Skeletal muscle tissue (tissue), 4 donors: ENCODE data around the gene AUTS2. TPM values are rescaled to one million over a fixed set of nuclear protein-coding genes. Genes with fewer than 3 reads are reported as not detected.

Experiments
- H3K27ac ChIP-seq: one replicate; pipeline ENCODE4 v1.7.0; 2013; ENCODE audit warnings: mild to moderate bottlenecking, low read depth, low read length, inconsistent platforms
- H3K27me3 ChIP-seq, 3 donors: one replicate each; pipeline ENCODE4 v1.7.0; 2013; ENCODE audit warnings: low read length in 3 of 3; ENCODE audit not compliant: control insufficient read depth in 3 of 3, insufficient read depth in 3 of 3
- H3K36me3 ChIP-seq, 3 donors: one replicate each; pipeline ENCODE4 v1.7.0; 2013; ENCODE audit warnings: low read length in 3 of 3; ENCODE audit not compliant: control insufficient read depth in 3 of 3, insufficient read depth in 3 of 3
- H3K4me1 ChIP-seq, 3 donors: one replicate each; pipeline ENCODE4 v1.7.0; 2013; ENCODE audit warnings: low read length in 3 of 3, mild to moderate bottlenecking in 3 of 3; ENCODE audit not compliant: control insufficient read depth in 3 of 3, insufficient read depth in 3 of 3
- H3K4me3 ChIP-seq, 3 donors: one replicate each; pipeline ENCODE4 v1.7.0; 2013; ENCODE audit warnings: low read length in 3 of 3
- H3K9ac ChIP-seq, 3 donors: one replicate each; pipeline ENCODE4 v1.7.0; 2013; ENCODE audit warnings: low read length in 3 of 3, mild to moderate bottlenecking in 3 of 3, moderate library complexity in 2 of 3, low read depth in 1 of 3
- H3K9me3 ChIP-seq, 3 donors: one replicate each; pipeline ENCODE4 v1.7.0; 2013; ENCODE audit warnings: low read length in 3 of 3; ENCODE audit not compliant: control insufficient read depth in 3 of 3
- total RNA-seq: library from RNA; depleted of rRNA; stranded (reverse); fragments of >200 nt; gene quantifications from one replicate; pipeline ENCODE4 v1.2.3, GENCODE V29; 2014
- donor health status: Osteomylitis.

AUTS2 gene
- total RNA-seq, 1 donor from 2014 or later: 43.3 TPM

DNA sequence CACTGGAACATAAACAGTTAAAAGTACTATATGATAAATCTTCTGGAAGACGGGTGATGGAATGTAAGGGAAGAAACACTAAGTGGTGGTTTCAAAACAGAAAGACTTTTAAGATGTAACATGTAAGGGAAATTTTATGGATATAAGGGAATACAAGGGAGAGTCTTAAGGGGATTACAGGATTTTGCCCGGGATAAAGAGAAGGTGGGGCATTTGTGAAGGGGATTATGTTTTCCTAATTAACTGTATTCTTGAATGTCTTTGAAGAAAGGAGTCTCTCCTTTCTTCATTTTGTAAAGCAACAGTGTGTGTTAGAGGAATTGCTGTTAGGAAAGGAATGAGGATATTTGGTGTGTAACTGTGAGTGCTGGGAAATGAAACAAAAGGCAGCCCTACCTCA, 745.2 kb downstream of the AUTS2 start:
- Histone ChIP-seq H3K4me1 (no peaks in the 10 kb centered on the region), H3K27me3 (no peaks in the 10 kb centered on the region), H3K9me3 (no peaks in the 10 kb centered on the region), H3K4me3 (no peak overlapping the region), H3K27ac (no peak overlapping the region), H3K36me3 (no peaks in the 10 kb centered on the region), H3K9ac (no peak overlapping the region)

GRCh38 chr7:70344726-70345125, 746.5 kb downstream of the AUTS2 start:
- Histone ChIP-seq H3K36me3 (no peaks in the 10 kb centered on the region), H3K9me3 (no peaks in the 10 kb centered on the region), H3K27me3 (no peaks in the 10 kb centered on the region), H3K4me3 (no peak overlapping the region), H3K27ac (no peak overlapping the region), H3K4me1 (no peaks in the 10 kb centered on the region), H3K9ac (no peak overlapping the region)

DNA sequence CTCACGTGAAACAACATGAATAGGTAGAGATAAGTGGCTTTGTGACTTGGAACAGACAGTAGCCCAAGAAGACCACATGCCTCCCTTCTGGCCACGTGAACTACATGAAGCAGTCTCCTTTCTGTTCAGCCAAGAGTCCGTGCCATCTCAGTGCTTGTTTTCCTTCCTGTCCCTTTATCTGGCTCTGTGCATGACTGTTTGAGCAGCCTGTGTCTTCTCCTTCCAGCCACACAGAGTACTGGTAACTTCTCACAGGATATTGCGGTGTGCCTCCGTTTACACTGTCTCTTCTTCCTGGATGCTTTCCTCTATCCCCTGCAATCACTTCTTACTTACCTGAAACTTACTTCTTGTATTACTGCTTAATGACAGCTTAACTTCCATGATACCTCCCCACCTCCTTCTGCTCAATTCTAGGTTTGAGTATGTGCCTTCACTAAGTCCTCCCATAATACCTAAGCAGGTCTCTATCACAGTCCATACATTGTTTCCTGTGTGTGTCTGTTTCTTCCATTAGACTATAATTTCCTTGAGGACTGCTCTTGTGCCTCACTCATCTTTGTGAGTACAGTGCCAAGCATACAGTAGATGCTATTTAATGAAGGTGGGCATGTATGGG, 748.7 kb downstream of the AUTS2 start:
- Histone ChIP-seq H3K36me3 (no peaks in the 10 kb centered on the region), H3K27me3 (no peaks in the 10 kb centered on the region), H3K4me1 (no peaks in the 10 kb centered on the region), H3K27ac (no peak overlapping the region), H3K9me3 (no peaks in the 10 kb centered on the region), H3K9ac (no peak overlapping the region), H3K4me3 (no peak overlapping the region)

DNA sequence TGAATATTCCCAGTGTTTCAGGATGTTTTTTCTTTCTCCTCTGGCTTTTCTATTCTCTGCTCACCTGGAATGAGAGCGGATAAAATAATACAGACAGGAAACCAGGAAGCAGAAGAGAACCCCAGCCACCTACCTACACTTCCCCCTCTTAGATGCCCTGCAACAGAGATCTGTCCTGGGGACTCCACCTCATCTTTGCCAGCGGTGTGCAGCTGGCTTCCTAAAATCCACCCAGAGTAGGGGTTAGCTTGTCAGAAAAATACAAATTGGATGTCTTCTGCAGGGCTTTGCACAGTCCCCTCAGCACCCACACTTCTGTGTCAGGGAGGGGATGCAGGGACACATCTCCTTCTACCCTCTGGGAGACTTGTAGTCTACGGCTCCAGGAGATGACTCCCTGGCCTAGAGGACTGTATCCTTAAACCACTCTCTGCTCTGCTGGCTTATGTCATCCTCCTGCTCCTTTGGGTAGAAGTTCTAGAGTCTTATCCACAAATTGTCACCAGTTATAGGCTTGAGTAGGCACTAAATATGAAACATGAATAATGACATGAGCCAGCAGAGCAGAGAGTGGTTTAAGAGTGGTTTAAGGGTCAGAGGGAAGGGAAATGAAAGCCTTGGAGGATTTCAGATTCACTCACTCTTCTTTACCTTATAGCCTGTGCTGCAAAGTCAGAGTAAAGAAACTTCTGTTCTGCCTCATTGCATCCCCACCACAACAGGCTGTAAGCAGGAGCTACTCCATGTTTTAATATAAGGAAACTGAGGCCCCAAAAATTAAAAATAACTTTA, 749.4 kb downstream of the AUTS2 start:
- Histone ChIP-seq H3K36me3 (no peaks in the 10 kb centered on the region), H3K9me3 (no peaks in the 10 kb centered on the region), H3K4me1 (no peaks in the 10 kb centered on the region), H3K27me3 (no peaks in the 10 kb centered on the region), H3K4me3 (no peak overlapping the region), H3K9ac (no peak overlapping the region), H3K27ac (no peak overlapping the region)

GRCh38 chr7:70349031-70349430, 750.8 kb downstream of the AUTS2 start:
- Histone ChIP-seq H3K36me3 (no peaks in the 10 kb centered on the region), H3K9ac (no peak overlapping the region), H3K27me3 (no peaks in the 10 kb centered on the region), H3K27ac (no peak overlapping the region), H3K4me3 (no peak overlapping the region), H3K4me1 (peaks cover 0 to 5% (median 0%) of the 10 kb centered on the region in 3 donors), H3K9me3 (no peaks in the 10 kb centered on the region)

- no peak overlapping the region for H3K4me3 ChIP-seq
- H3K9me3 ChIP-seq: no peaks in the 10 kb centered on the region
- H3K9ac ChIP-seq: no peak overlapping the region
- peaks cover 0 to 5% (median 0%) of the 10 kb centered on the region in 3 donors for H3K4me1 ChIP-seq
- no peaks in the 10 kb centered on the region for H3K27me3 ChIP-seq
- no peak overlapping the region for H3K27ac ChIP-seq
- H3K36me3 ChIP-seq: no peaks in the 10 kb centered on the region
Measured at GRCh38 chr7:70349819-70350218, 751.5 kb downstream of the AUTS2 start.

- Histone ChIP-seq H3K4me1 (peaks cover 0 to 8% (median 0%) of the 10 kb centered on the region in 3 donors), H3K27ac (no peak overlapping the region), H3K9me3 (no peaks in the 10 kb centered on the region), H3K9ac (no peak overlapping the region), H3K4me3 (no peak overlapping the region), H3K36me3 (no peaks in the 10 kb centered on the region), H3K27me3 (no peaks in the 10 kb centered on the region)
Measured at GRCh38 chr7:70352088-70352487, 753.8 kb downstream of the AUTS2 start.

DNA sequence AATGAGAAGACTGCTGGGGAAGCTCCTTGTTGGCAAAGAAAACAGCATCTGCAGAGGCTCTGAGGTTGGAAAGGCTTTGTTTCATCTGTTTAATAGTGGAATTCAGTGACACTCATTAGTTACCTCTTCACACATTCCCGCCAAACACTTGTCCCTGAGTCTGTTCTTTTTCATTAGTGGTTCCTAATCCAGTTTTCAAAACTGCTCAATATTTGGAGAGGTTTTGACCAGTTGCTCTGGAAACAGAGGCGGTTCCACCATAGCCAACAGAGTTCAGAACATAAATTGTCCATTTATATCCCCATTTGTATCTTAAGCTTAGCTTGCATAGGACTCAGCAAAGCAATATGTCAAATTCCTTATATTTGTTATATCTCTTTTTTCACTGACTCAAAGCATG, 754.6 kb downstream of the AUTS2 start:
- H3K9ac ChIP-seq: no peak overlapping the region
- H3K4me3 ChIP-seq: no peak overlapping the region
- peaks cover 0 to 8% (median 0%) of the 10 kb centered on the region in 3 donors for H3K4me1 ChIP-seq
- no peaks in the 10 kb centered on the region for H3K9me3 ChIP-seq
- no peaks in the 10 kb centered on the region for H3K27me3 ChIP-seq
- no peaks in the 10 kb centered on the region for H3K36me3 ChIP-seq
- H3K27ac ChIP-seq: no peak overlapping the region

DNA sequence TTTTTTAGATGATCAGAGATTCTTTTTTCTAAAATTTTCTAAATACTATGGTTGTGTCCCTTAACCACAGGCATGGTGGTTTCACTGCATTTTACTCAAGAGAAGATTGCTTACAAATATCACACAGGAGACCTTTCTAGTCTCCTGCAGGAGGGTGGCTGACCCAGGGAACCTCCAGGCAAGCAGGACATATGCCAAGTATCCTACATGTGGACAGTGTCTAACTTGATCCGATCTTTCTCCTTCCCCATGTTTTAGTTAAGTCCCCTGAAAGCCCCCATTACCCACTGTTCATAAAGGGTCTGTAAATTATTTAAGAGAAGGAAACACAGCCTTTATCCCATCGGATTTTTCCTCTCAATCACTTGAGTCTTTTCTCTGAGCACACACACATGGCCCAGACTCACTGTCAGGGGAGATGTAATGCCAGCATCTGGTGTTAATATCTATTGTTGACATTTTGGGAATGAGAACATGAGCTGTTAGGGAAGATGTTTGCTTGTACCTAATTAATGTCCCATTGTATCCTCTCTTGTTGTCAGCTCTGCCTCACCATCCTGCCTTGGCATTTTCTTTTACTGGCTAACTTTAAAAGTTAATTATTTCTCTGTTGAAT, 755.2 kb downstream of the AUTS2 start:
- H3K36me3 ChIP-seq: no peaks in the 10 kb centered on the region
- H3K9me3 ChIP-seq: no peaks in the 10 kb centered on the region
- no peak overlapping the region for H3K27ac ChIP-seq
- H3K9ac ChIP-seq: no peak overlapping the region
- no peaks in the 10 kb centered on the region for H3K27me3 ChIP-seq
- H3K4me3 ChIP-seq: no peak overlapping the region
- H3K4me1 ChIP-seq: peaks cover 0 to 8% (median 0%) of the 10 kb centered on the region in 3 donors

DNA sequence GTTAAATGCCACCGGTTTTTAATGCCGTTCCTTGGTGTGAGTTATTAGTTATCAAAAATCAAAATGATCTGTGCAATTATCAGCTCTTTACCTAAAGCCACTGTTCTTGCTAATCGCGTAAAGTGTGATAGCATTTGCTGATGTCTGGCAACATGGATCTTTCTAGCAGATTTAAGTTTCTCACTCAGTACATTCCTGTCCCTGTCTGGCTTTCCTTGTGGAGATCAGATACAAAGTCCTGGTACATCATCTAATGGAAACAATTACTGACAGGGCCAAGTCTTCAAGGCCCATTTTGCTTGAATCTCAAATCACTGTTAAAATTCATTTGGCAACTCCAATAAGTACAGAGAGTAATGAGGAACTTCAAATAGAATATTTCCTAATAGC, 755.7 kb downstream of the AUTS2 start:
- no peaks in the 10 kb centered on the region for H3K27me3 ChIP-seq
- H3K27ac ChIP-seq: no peak overlapping the region
- H3K4me3 ChIP-seq: no peak overlapping the region
- no peak overlapping the region for H3K9ac ChIP-seq
- H3K9me3 ChIP-seq: no peaks in the 10 kb centered on the region
- no peaks in the 10 kb centered on the region for H3K36me3 ChIP-seq
- peaks cover 0 to 8% (median 0%) of the 10 kb centered on the region in 3 donors for H3K4me1 ChIP-seq
